Esophagus muscularis mucosa (tissue), 4 donors: ENCODE results near the gene KRT7. TPM values are rescaled to one million over a fixed set of nuclear protein-coding genes. Genes with fewer than 3 reads are reported as not detected.

Source experiments
- DNase-seq: peaks from one replicate; pipeline ENCODE4 v3.0.0-alpha.2; 2017; ENCODE audit errors: extremely low spot score
- H3K27ac ChIP-seq, 4 donors: fragments of 200-600 bp; sonication (generic); replicated peaks in 1 of 4; 1 replicate in 3 of 4; 2 replicates in 1 of 4; pipeline ENCODE4 v1.5.1; 2016 to 2019; ENCODE audit warnings: mild to moderate bottlenecking in 1 of 4
- H3K27me3 ChIP-seq, 4 donors: fragments of 200-600 bp; sonication (generic); one replicate each; pipeline versions ENCODE4 v1.5.1 to v1.6.0; 2016 to 2019
- H3K36me3 ChIP-seq, 4 donors: fragments of 200-600 bp; sonication (generic); one replicate each; pipeline ENCODE4 v1.5.1; 2016 to 2019
- H3K4me1 ChIP-seq, 4 donors: fragments of 200-600 bp; sonication (generic); one replicate each; pipeline ENCODE4 v1.5.1; 2016 to 2019
- H3K4me3 ChIP-seq, 4 donors: fragments of 200-600 bp; sonication (generic); 1 replicate in 2 of 4; 2 replicates in 2 of 4; pipeline ENCODE4 v1.5.1; 2016 to 2019; ENCODE audit warnings: mild to moderate bottlenecking in 4 of 4, moderate library complexity in 1 of 4
- H3K9me3 ChIP-seq, 4 donors: fragments of 200-600 bp; sonication (generic); 1 replicate in 3 of 4; 2 replicates in 1 of 4; pipeline ENCODE4 v1.5.1; 2016 to 2019
- CTCF ChIP-seq, 3 experiments: fragments of 200-600 bp in 2 of 3; fragments of 450-650 bp in 1 of 3; sonication (generic) in 2 of 3; IDR thresholded peaks; one replicate each; pipeline ENCODE4 v1.5.1; 2017 to 2019; ENCODE audit warnings: antibody characterized with exemption in 3 of 3, mild to moderate bottlenecking in 2 of 3, moderate library complexity in 1 of 3
- EP300 ChIP-seq: sonication (generic); formaldehyde crosslinking; IDR thresholded peaks from one replicate; pipeline ENCODE4 v1.6.1; 2017; ENCODE audit warnings: antibody characterized with exemption
- POLR2A ChIP-seq: fragments of 450-650 bp; IDR thresholded peaks from one replicate; pipeline ENCODE4 v1.6.1; 2017; ENCODE audit warnings: antibody characterized with exemption, moderate library complexity, mild to moderate bottlenecking, low read depth
- POLR2AphosphoS5 ChIP-seq, 2 donors: sonication (generic); formaldehyde crosslinking; IDR thresholded peaks; one replicate each; pipeline ENCODE4 v1.6.1; 2017; ENCODE audit warnings: antibody characterized with exemption in 2 of 2
- WGBS: methylation state at CpG from one replicate; pipeline ENCODE4 v1.1.5; 2018; 5-methylcytosine and 5-hydroxymethylcytosine counted together
- intact Hi-C: fragments of 100-400 bp; cut with DNase I; formaldehyde crosslinking; loops from one replicate; pipeline ENCODE4 v1.15.1; 2023
- total RNA-seq, 4 donors: library from RNA; depleted of rRNA; stranded (reverse); fragments of >200 nt; gene quantifications; one replicate each; pipeline versions ENCODE4 v1.1.0 to v1.2.1, GENCODE V29; 2016

Gene KRT7
- total RNA-seq, 4 donors from 2014 or later: 0.83 to 8.4 (median 4.5) TPM

GRCh38 chr12:52210186-52210924 lies 22.7 kb upstream of the KRT7 start:
- H3K27me3 ChIP-seq: no peaks in the 10 kb centered on the region
- H3K4me1 ChIP-seq: peaks cover 14 to 23% (median 20%) of the 10 kb centered on the region in 4 donors
- WGBS: 75% methylated on average over 7 of the region's 7 CpGs
- no peaks in the 10 kb centered on the region for H3K36me3 ChIP-seq
- TF ChIP-seq POLR2A: no peak
- no peak for TF ChIP-seq CTCF (IDR thresholded peaks at IDR 0.05)
- TF ChIP-seq POLR2AphosphoS5 (IDR thresholded peaks at IDR 0.05): peak; percentile 14 to 52
- no peak overlapping the region for H3K27ac ChIP-seq
- no peak overlapping the region for H3K4me3 ChIP-seq
- no peak for DNase-seq
- H3K9me3 ChIP-seq: no peaks in the 10 kb centered on the region
- intact Hi-C loops: no loop called here

GRCh38 chr12:52210925-52211650 lies 22.0 kb upstream of the KRT7 start:
- no peak for DNase-seq
- intact Hi-C loops: no loop called here

GRCh38 chr12:52211716-52212585 lies 21.1 kb upstream of the KRT7 start:
- intact Hi-C loops: no loop called here
- no peak for DNase-seq
- 90% methylated on average over 13 of the region's 13 CpGs for WGBS

More at GRCh38 chr12:52210925-52211650, 22.0 kb upstream of the KRT7 start:
- H3K36me3 ChIP-seq: no peaks in the 10 kb centered on the region
- no peaks in the 10 kb centered on the region for H3K27me3 ChIP-seq
- no peaks in the 10 kb centered on the region for H3K9me3 ChIP-seq
- H3K4me1 ChIP-seq: peaks cover 16 to 28% (median 20%) of the 10 kb centered on the region in 4 donors
- TF ChIP-seq POLR2A: no peak
- no peak for TF ChIP-seq POLR2AphosphoS5 (IDR thresholded peaks at IDR 0.05)
- TF ChIP-seq CTCF (IDR thresholded peaks at IDR 0.05): no peak
- no peak for TF ChIP-seq EP300
- H3K4me3 ChIP-seq: no peak overlapping the region
- 89% methylated on average over 7 of the region's 10 CpGs for WGBS
- H3K27ac ChIP-seq: no peak overlapping the region

More at GRCh38 chr12:52211716-52212585, 21.1 kb upstream of the KRT7 start:
- no peaks in the 10 kb centered on the region for H3K27me3 ChIP-seq
- H3K4me3 ChIP-seq: no peak overlapping the region
- no peak overlapping the region for H3K27ac ChIP-seq
- H3K36me3 ChIP-seq: no peaks in the 10 kb centered on the region
- H3K4me1 ChIP-seq: peaks cover 22 to 27% (median 24%) of the 10 kb centered on the region in 4 donors
- no peaks in the 10 kb centered on the region for H3K9me3 ChIP-seq
- TF ChIP-seq POLR2A (no peak), POLR2AphosphoS5 (IDR thresholded peaks at IDR 0.05) (no peak), EP300 (no peak), CTCF (IDR thresholded peaks at IDR 0.05) (no peak)
